Measurements from ENCODE around the gene ZNF239.
"Not testable (repeated sequence)": the region's sequence is repeated elsewhere in the genome, so short reads cannot be mapped to it uniquely, and the experiment has no call there.

ZNF239 gene

GRCh38 chr10:43584051-43584450, 9.6 kb upstream of the ZNF239 start:
- no peak for DNase-seq (ENCODE audit: extremely low read depth in 1 of 2, low read depth in 1 of 2)

DNA sequence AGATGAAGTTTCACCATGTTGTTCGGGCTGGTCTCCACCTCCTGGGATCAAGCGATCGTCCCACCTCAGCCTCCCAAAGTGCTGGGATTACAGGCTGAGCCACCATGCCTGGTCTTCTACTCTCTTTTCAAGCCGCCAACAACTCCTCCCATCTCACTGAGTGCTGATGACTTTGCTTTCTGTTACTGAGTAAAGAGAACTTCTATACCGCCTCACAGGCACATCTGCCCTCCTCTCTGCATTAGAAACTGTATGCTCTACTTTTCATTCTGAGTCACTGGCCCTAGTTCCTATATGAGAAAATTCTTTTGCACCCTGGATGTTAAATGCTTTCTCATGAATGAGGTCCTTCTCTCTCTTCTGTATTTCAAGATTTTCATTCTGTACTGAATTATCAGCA, 2.2 kb upstream of the ZNF239 start:
- DNase-seq (ENCODE audit: extremely low read depth in 1 of 2, low read depth in 1 of 2): no peak

DNA sequence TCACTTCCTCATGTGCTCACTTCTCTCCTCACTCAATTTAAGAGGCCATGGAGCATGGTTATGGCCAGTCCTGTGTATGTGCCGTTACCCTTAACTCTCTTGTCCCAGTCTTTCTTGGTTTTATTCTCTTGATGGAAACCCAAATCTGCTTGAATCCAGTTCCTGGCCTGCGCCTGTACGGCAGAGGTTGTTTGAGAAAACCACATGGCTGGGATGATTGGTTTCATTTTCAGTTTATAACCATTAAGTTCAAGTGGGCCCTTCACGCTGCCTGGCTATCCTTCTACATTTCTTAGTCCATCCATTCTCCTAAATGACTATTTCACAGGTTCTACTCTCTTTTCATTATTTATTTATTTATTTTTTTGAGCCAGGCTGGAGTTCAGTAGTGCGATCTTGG, 1.6 kb upstream of the ZNF239 start:
- DNase-seq (ENCODE audit: extremely low read depth in 1 of 2, low read depth in 1 of 2): no peak

DNA sequence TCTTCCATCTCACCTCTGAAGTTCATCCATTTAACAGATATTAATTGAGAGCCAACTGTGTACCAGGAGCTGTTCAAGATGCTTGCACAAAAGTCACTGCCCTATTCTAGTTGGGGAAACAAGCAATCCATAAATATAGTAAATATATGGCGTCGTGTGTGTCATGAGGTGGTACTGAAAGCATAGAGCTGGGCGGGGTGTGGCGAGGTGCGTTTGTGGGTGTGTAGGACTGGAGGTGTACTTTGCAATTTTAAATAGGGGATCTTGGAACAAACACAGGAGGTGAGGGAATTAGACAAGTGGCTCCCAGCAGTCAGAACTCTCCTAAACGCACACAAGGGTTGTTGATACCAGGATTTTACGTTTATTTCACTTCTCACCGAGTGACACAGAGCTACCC, 490 bp upstream of the ZNF239 start:
- no peak for DNase-seq (ENCODE audit: extremely low read depth in 1 of 2, low read depth in 1 of 2)

DNA sequence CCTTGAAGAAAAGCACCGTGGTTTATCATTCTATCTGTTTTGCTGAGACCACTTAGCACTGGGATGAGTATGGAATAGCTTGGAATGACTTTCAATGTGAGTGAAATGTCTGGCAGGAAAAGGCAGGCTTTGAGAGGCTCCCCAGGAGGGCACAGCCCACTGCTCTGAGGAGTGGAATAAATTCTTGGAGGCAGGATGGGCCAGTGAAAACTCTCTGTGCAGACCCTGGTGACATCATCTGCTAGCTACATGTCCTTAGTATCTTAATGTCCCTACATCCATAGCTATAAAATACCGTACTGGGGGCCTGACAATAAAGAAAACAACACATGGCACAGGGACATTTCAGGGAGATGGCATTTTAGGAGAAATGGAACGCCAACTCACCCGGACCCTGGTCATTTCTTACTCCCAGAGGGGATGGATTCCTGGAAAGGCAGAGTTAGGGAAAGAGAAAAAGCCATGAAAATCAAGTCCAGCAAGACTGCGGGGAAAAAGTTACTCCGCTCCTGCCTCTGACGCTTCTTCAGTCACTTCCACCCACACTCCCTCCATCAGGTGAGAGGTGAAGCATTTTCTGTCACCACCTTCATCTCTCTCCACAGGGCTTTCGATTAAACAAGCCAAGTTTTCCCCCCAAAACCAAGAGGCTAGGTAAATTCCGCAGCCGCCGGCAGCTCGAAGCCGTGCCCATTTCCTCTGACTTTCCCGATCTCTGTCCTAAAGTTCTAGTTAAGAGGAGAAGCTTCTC, 991 bp downstream of the ZNF239 start:
- no peak for DNase-seq (ENCODE audit: extremely low read depth in 1 of 2, low read depth in 1 of 2)

DNA sequence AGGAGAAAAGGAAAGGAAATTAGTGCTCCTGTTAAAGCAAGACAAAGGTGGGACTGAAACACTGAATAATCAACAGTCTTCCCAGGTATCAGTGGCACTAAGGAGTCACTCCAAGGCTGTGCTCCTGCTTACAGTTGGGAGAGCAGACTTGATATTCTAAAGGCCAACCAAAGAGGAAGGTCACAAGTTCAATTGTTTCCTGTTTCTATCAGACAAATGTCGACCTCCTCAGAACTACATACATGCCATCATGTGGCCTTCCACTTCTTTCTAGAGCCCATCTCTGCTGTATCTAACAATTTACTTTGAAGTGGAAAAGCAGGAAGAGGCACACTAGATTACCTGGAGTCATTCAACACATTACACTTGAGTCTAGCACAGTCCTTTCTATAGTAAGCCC, 3.4 kb downstream of the ZNF239 start:
- no peak for DNase-seq (ENCODE audit: extremely low read depth in 1 of 2, low read depth in 1 of 2)

DNA sequence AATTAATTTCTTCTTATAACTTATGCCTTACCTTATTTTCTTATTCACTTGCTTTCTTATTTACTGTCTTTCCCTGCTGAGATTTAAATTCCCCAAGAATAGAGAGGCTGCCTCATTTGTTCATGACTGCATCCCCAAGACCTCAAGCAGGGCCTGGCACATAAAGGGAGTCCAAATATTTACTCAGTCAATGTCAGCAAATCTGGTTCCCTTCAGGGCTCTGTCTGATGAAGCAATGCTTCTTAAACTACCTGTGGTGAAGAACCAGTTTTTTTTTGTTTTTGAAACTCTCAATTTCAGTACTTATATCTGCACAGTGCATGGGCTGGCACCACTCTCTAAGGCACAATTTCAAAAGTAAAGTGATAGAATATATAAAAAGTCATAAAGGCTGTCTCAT, 4.7 kb downstream of the ZNF239 start:
- DNase-seq (ENCODE audit: extremely low read depth in 1 of 2, low read depth in 1 of 2): no peak

- no peak for DNase-seq (ENCODE audit: extremely low read depth in 1 of 2, low read depth in 1 of 2)
These were observed 17.2 kb downstream of the ZNF239 start for GRCh38 chr10:43557214-43557613.

DNA sequence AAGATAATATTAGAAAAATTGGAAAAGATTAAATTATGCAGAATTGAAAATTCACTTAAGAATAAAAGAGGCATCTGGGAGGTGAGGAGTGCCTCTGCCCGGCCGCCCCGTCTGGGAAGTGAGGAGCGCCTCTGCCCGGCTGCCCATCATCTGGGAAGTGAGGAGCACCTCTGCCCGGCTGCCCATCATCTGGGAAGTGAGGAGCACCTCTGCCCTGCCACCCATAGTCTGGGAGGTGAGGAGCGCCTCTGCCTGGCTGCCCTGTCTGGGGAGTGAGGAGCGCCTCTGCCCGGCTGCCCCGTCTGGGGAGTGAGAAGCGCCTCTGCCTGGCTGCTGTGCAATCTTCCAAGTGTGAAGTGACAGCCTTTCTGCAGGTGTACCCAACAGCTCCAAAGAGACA, 30.7 kb downstream of the ZNF239 start:
- DNase-seq (ENCODE audit: extremely low read depth in 1 of 2, low read depth in 1 of 2): not testable (repeated sequence)

- no peak for DNase-seq (ENCODE audit: extremely low read depth in 1 of 2, low read depth in 1 of 2)
These were observed 49.8 kb downstream of the ZNF239 start for GRCh38 chr10:43524434-43525247.

Measured in stimulated activated CD8-positive, alpha-beta memory T cell treated with anti-CD3 and anti-CD28 coated beads, Interleukin-7, amount 100 ng/mL, for 48 hours (primary cell).